Measurements from ENCODE around the gene RCAN2. TPM values are rescaled to one million over a fixed set of nuclear protein-coding genes. Genes with fewer than 3 reads are reported as not detected.

The RCAN2 gene
- total and polyA plus RNA-seq, 4 donors = 4.5 to 16.7 (median 4.8) TPM

DNA sequence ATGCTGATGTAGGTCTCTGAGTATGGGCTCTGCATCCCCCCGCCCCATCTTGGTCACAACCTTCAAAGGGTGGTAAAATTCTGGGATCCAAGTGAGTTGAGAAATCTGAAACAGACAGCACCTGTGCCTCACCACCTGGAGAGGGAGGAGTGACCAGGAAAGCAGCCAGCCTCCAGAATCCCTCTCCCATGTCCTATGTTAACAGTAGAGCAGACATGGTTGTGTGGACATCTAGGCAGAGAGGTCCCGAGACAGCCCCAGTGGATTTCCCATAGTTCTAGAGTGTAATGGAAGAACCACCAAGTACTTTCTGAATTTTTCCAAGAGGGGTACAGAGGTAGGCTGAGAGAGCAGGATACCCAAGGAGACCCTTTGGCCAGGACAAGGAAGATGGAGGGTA lies 216.7 kb downstream of the RCAN2 start:
- Histone ChIP-seq H3K9me3 (ENCODE audit: control insufficient read depth in 4 of 4, insufficient read depth in 3 of 4, low read length in 3 of 4) (no peaks in the 10 kb centered on the region), H3K9ac (ENCODE audit: insufficient read depth in 1 of 2, low read length in 2 of 2) (no peak overlapping the region), H3K4me1 (ENCODE audit: control insufficient read depth in 5 of 5, insufficient read depth in 5 of 5, low read length in 5 of 5) (peaks cover 0 to 19% (median 0%) of the 10 kb centered on the region in 5 donors), H3K27me3 (ENCODE audit: control insufficient read depth in 3 of 3, insufficient read depth in 3 of 3, low read length in 2 of 3) (no peaks in the 10 kb centered on the region), H3K36me3 (ENCODE audit: control insufficient read depth in 4 of 4, insufficient read depth in 4 of 4, low read length in 4 of 4) (no peaks in the 10 kb centered on the region), H3K27ac (ENCODE audit: low read depth in 1 of 2, low read length in 1 of 2) (no peak overlapping the region), H3K4me3 (no peak overlapping the region)
- TF ChIP-seq, protein P1, sequence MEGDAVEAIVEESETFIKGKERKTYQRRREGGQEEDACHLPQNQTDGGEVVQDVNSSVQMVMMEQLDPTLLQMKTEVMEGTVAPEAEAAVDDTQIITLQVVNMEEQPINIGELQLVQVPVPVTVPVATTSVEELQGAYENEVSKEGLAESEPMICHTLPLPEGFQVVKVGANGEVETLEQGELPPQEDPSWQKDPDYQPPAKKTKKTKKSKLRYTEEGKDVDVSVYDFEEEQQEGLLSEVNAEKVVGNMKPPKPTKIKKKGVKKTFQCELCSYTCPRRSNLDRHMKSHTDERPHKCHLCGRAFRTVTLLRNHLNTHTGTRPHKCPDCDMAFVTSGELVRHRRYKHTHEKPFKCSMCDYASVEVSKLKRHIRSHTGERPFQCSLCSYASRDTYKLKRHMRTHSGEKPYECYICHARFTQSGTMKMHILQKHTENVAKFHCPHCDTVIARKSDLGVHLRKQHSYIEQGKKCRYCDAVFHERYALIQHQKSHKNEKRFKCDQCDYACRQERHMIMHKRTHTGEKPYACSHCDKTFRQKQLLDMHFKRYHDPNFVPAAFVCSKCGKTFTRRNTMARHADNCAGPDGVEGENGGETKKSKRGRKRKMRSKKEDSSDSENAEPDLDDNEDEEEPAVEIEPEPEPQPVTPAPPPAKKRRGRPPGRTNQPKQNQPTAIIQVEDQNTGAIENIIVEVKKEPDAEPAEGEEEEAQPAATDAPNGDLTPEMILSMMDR (IDR thresholded peaks at IDR 0.05; ENCODE audit: control extremely low read depth, extremely low read depth) = no peak
- WGBS, 2 donors = 88 to 95% methylated on average over 2 of the region's 2 CpGs
- ATAC-seq (ENCODE audit: insufficient read depth, low FRiP score) (no peak), DNase-seq (no peak)

- no peak overlapping the region for H3K27ac ChIP-seq (ENCODE audit: low read depth in 1 of 2, low read length in 1 of 2)
- no peak overlapping the region for H3K9ac ChIP-seq (ENCODE audit: insufficient read depth in 1 of 2, low read length in 2 of 2)
- WGBS, 2 donors = 25 to 40% methylated on average over 2 of the region's 2 CpGs
- no peak overlapping the region for H3K4me3 ChIP-seq
- H3K9me3 ChIP-seq (ENCODE audit: control insufficient read depth in 4 of 4, insufficient read depth in 3 of 4, low read length in 3 of 4) = no peaks in the 10 kb centered on the region
- DNase-seq = peak in 1 of 3 donors; percentile 33
- ATAC-seq (ENCODE audit: insufficient read depth, low FRiP score) = no peak
- H3K27me3 ChIP-seq (ENCODE audit: control insufficient read depth in 3 of 3, insufficient read depth in 3 of 3, low read length in 2 of 3) = no peaks in the 10 kb centered on the region
- TF ChIP-seq, protein P1 (IDR thresholded peaks at IDR 0.05; ENCODE audit: control extremely low read depth, extremely low read depth) = no peak
- H3K36me3 ChIP-seq (ENCODE audit: control insufficient read depth in 4 of 4, insufficient read depth in 4 of 4, low read length in 4 of 4) = no peaks in the 10 kb centered on the region
- H3K4me1 ChIP-seq (ENCODE audit: control insufficient read depth in 5 of 5, insufficient read depth in 5 of 5, low read length in 5 of 5) = peaks cover 0 to 16% (median 0%) of the 10 kb centered on the region in 5 donors
Observed at GRCh38 chr6:46273911-46274310, 217.3 kb downstream of the RCAN2 start.

DNA sequence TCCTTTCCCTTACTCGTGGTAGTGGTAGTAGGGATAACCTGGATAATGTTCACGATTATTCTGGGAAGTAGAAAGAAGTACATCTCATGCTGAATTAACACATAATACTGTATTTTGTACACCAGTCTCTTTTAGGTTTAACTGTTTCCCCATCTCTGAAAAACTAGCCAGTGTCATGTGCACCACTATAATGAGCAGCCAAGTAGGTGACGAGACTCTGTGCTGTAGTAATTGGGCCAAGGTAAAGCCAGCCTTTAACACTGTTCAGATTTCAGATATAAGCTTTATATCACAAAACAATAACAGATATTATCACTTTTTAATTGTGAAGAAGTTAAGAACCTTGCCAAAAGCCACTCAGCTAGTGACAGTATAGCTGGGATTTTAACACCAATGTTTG lies 219.5 kb downstream of the RCAN2 start:
- Histone ChIP-seq H3K9me3 (ENCODE audit: control insufficient read depth in 4 of 4, insufficient read depth in 3 of 4, low read length in 3 of 4) (no peaks in the 10 kb centered on the region), H3K4me3 (no peak overlapping the region), H3K36me3 (ENCODE audit: control insufficient read depth in 4 of 4, insufficient read depth in 4 of 4, low read length in 4 of 4) (no peaks in the 10 kb centered on the region), H3K9ac (ENCODE audit: insufficient read depth in 1 of 2, low read length in 2 of 2) (no peak overlapping the region), H3K27me3 (ENCODE audit: control insufficient read depth in 3 of 3, insufficient read depth in 3 of 3, low read length in 2 of 3) (no peaks in the 10 kb centered on the region), H3K4me1 (ENCODE audit: control insufficient read depth in 5 of 5, insufficient read depth in 5 of 5, low read length in 5 of 5) (peaks cover 0 to 14% (median 0%) of the 10 kb centered on the region in 5 donors), H3K27ac (ENCODE audit: low read depth in 1 of 2, low read length in 1 of 2) (no peak overlapping the region)
- TF ChIP-seq, protein P1 (IDR thresholded peaks at IDR 0.05; ENCODE audit: control extremely low read depth, extremely low read depth) = no peak
- DNase-seq (no peak), ATAC-seq (ENCODE audit: insufficient read depth, low FRiP score) (no peak)
- WGBS, 2 donors = 89 to 95% methylated on average over 3 of the region's 3 CpGs

DNA sequence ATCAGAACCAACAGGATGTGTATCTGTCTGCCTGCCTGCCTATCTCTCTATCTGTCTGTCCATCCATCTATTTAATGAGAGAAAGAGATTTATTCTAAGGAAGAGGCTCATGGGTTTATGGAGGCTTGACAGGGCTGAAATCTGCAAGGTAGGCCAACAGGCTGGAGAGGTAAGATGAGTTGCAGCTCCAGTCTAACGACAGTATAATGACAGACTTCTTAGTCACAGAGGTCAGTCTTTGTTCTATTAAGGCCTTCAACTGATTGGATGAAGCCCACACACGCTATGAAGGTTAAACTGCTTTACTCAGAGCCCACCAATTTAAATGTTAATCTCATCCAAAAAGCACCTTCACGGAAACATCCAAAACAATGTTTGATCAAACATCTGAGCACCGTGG lies 220.1 kb downstream of the RCAN2 start:
- Histone ChIP-seq H3K36me3 (ENCODE audit: control insufficient read depth in 4 of 4, insufficient read depth in 4 of 4, low read length in 4 of 4) (no peaks in the 10 kb centered on the region), H3K9me3 (ENCODE audit: control insufficient read depth in 4 of 4, insufficient read depth in 3 of 4, low read length in 3 of 4) (no peaks in the 10 kb centered on the region), H3K4me1 (ENCODE audit: control insufficient read depth in 5 of 5, insufficient read depth in 5 of 5, low read length in 5 of 5) (peaks cover 0 to 14% (median 0%) of the 10 kb centered on the region in 5 donors), H3K27me3 (ENCODE audit: control insufficient read depth in 3 of 3, insufficient read depth in 3 of 3, low read length in 2 of 3) (no peaks in the 10 kb centered on the region), H3K9ac (ENCODE audit: insufficient read depth in 1 of 2, low read length in 2 of 2) (no peak overlapping the region), H3K4me3 (no peak overlapping the region), H3K27ac (ENCODE audit: low read depth in 1 of 2, low read length in 1 of 2) (no peak overlapping the region)
- DNase-seq (no peak), ATAC-seq (ENCODE audit: insufficient read depth, low FRiP score) (no peak)
- TF ChIP-seq, protein P1 (IDR thresholded peaks at IDR 0.05; ENCODE audit: control extremely low read depth, extremely low read depth) = no peak
- 80 to 94% methylated on average over 4 of the region's 4 CpGs for WGBS, 2 donors
